B cell (primary cell): ENCODE data around the gene TRMT2A. TPM values are rescaled to one million over a fixed set of nuclear protein-coding genes. Genes with fewer than 3 reads are reported as not detected.

ENCODE experiments used
- ATAC-seq: fragments of 200-7000 bp; cut with Tn5 transposase; one replicate; pipeline ENCODE4 v1.10.0; 2021; ENCODE audit warnings: low read depth, mild to moderate bottlenecking, moderate number of reproducible peaks, moderate library complexity
- CTCF ChIA-PET: fragments of 350-600 bp; sonication (Branson Sonifier 250); formaldehyde crosslinking; loops from one replicate; lab custom pipeline; 2021; ENCODE audit warnings: antibody characterized with exemption, inconsistent platforms; lab: Charles Lee
- POLR2A ChIA-PET: fragments of 350-600 bp; sonication (Branson Sonifier 250); formaldehyde crosslinking; loops from one replicate; lab custom pipeline; 2021; ENCODE audit warnings: antibody characterized with exemption; lab: Charles Lee
- DNase-seq: peaks from one replicate; pipeline ENCODE4 v3.0.0; 2013
- H2AFZ ChIP-seq: 2 replicates; pipeline ENCODE4 v1.6.1; 2012; ENCODE audit warnings: mild to moderate bottlenecking, low read depth, low read length; ENCODE audit not compliant: insufficient read depth, poor library complexity, severe bottlenecking
- H3K27ac ChIP-seq, 2 donors: 1 replicate in 1 of 2; 2 replicates in 1 of 2; pipeline ENCODE4 v1.5.1; 2012 to 2013; ENCODE audit warnings: low read length in 2 of 2, mild to moderate bottlenecking in 2 of 2, moderate library complexity in 1 of 2
- H3K27me3 ChIP-seq, 4 experiments: fragments of 200-600 bp in 1 of 4; sonication (generic) in 1 of 4; replicated peaks in 1 of 4; 1 replicate in 2 of 4; 2 replicates in 2 of 4; pipeline versions ENCODE4 v1.6.1 to v1.7.0; 2013 to 2016; ENCODE audit warnings: low read length in 3 of 4, mild to moderate bottlenecking in 2 of 4, mixed read lengths in 1 of 4, moderate library complexity in 1 of 4; ENCODE audit not compliant: insufficient read depth in 4 of 4, control insufficient read depth in 3 of 4; ENCODE audit errors: control extremely low read depth in 1 of 4
- H3K36me3 ChIP-seq, 2 experiments: replicated peaks in 1 of 2; 1 replicate in 1 of 2; 2 replicates in 1 of 2; pipeline versions ENCODE4 v1.6.1 to v1.7.1; 2013; ENCODE audit warnings: low read length in 1 of 2; ENCODE audit not compliant: insufficient read depth in 2 of 2, control insufficient read depth in 1 of 2; ENCODE audit errors: control extremely low read depth in 1 of 2, extremely low read depth in 1 of 2
- H3K4me1 ChIP-seq, 2 donors: fragments of 200-600 bp in 1 of 2; sonication (generic) in 1 of 2; 1 replicate in 1 of 2; 2 replicates in 1 of 2; pipeline versions ENCODE4 v1.5.1 to v1.6.1; 2013 to 2017; ENCODE audit warnings: low read length in 2 of 2; ENCODE audit not compliant: control insufficient read depth in 2 of 2, insufficient read depth in 2 of 2
- H3K4me2 ChIP-seq: replicated peaks from 2 replicates; pipeline ENCODE3; 2012; ENCODE audit warnings: mild to moderate bottlenecking, low read depth, low read length; ENCODE audit not compliant: poor library complexity, severe bottlenecking
- H3K4me3 ChIP-seq, 5 experiments: fragments of 200-600 bp in 1 of 5; sonication (generic) in 1 of 5; 1 replicate in 3 of 5; 2 replicates in 2 of 5; pipeline versions ENCODE4 v1.5.1 to v1.7.0; 2011 to 2016; ENCODE audit warnings: low read length in 4 of 5, mild to moderate bottlenecking in 4 of 5, low read depth in 2 of 5, control low read depth in 1 of 5, moderate library complexity in 1 of 5; ENCODE audit not compliant: insufficient read depth in 1 of 5; ENCODE audit errors: control extremely low read depth in 1 of 5, extremely low read depth in 1 of 5
- H3K79me2 ChIP-seq: fragments of 200-600 bp; sonication (generic); one replicate; pipeline ENCODE4 v1.6.0; 2016; ENCODE audit warnings: low read length; ENCODE audit not compliant: control insufficient read depth, insufficient read depth
- H3K9ac ChIP-seq: fragments of 200-600 bp; sonication (generic); 2 replicates; pipeline ENCODE4 v1.6.1; 2017; ENCODE audit warnings: mild to moderate bottlenecking, low read length, moderate library complexity
- H3K9me3 ChIP-seq, 3 donors: one replicate each; pipeline versions ENCODE4 v1.6.1 to v1.7.1; 2013; ENCODE audit warnings: low read length in 2 of 3; ENCODE audit not compliant: control insufficient read depth in 2 of 3, insufficient read depth in 1 of 3; ENCODE audit errors: control extremely low read depth in 1 of 3
- H4K20me1 ChIP-seq: 2 replicates; pipeline ENCODE4 v1.6.0; 2012; ENCODE audit warnings: mild to moderate bottlenecking, low read length; ENCODE audit not compliant: insufficient read depth, control insufficient read depth, poor library complexity, severe bottlenecking
- H3K27ac Mint-ChIP-seq: one replicate; pipeline ENCODE4 v1.8.0; 2021; ENCODE audit warnings: mixed read lengths
- H3K27me3 Mint-ChIP-seq: one replicate; pipeline ENCODE4 v1.8.0; 2021; ENCODE audit warnings: mixed read lengths
- H3K4me1 Mint-ChIP-seq: one replicate; pipeline ENCODE4 v1.8.0; 2021; ENCODE audit warnings: mixed read lengths
- H3K4me3 Mint-ChIP-seq: one replicate; pipeline ENCODE4 v1.8.0; 2021; ENCODE audit warnings: mixed read lengths
- H3K9me3 Mint-ChIP-seq: one replicate; pipeline ENCODE4 v1.8.0; 2022; ENCODE audit warnings: mixed read lengths; ENCODE audit not compliant: insufficient read depth
- EZH2 ChIP-seq: IDR thresholded peaks from 2 replicates; pipeline ENCODE4 v1.6.1; 2012; ENCODE audit warnings: borderline replicate concordance, low read depth, mild to moderate bottlenecking, moderate library complexity, low read length; ENCODE audit not compliant: insufficient read depth, poor library complexity, severe bottlenecking
- WGBS: methylation state at CpG from one replicate; pipeline ENCODE4 v1.1.5; 2013; ENCODE audit warnings: missing lambda C conversion rate; ENCODE audit not compliant: insufficient coverage; 5-methylcytosine and 5-hydroxymethylcytosine counted together
- intact Hi-C: fragments of 100-400 bp; cut with micrococcal nuclease; formaldehyde crosslinking; loops from one replicate; pipeline ENCODE4 v1.10.0; 2022
- polyA plus RNA-seq: library from polyadenylated mRNA; depleted of rRNA; stranded (reverse); fragments of >200 nt; gene quantifications from 2 replicates; pipeline ENCODE4 v1.2.3, GENCODE V29; 2012
- total RNA-seq, 2 donors: library from RNA; stranded (reverse); fragments of 120-200 nt in 1 of 2; gene quantifications; 1 replicate in 1 of 2; 2 replicates in 1 of 2; pipeline versions ENCODE4 v1.2.3 to v1.2.4, GENCODE V29; 2013 to 2022
- TF ChIP-seq, protein P1 (sequence below): fragments of 200-600 bp; IDR thresholded peaks from one replicate; pipeline ENCODE4 v1.8.0; 2022; ENCODE audit warnings: antibody characterized with exemption, mild to moderate bottlenecking

The TRMT2A gene
- total and polyA plus RNA-seq, 2 donors (not counting 1 experiment from before 2014, with no cell fraction given): 95.7 to 144 TPM

DNA sequence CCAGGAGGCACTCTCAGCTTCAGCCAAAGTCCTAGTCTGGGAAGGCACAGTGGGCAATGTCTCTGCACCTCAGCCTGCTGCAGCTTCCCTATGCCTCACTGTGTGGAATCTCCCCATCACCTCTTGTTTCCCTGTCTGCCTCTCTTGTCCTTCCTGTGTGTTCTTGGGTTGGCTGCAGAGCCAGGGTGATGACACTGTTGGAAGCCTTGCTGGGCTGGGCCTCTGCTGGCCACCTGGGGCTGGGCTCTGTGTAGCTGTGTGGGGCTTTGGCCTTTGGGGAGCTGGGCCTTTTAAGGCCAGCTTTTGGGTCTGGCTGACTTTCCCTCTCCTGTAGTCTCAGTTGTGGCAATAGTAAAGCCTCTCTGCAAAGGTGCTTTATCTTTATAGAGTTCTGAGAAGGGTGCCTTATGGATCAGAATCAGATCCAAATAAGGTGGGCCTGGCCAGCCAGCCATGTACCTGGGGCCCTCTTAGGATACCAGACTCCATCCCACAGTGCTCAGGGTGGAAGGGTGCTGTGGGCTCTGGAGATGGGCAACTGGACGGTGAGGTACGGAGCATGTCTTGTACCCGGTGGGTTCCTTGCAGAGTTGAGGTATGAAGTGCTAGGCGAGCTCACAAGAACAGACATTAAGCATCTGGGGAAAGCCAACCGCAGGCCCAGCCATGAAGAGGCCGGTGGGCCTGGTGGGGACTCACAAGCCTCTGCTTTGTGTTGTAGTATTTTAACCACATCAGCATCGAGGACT lies 11.4 kb downstream of the TRMT2A start:
- Histone ChIP-seq H3K4me3 (no peak overlapping the region), H3K79me2 (no peaks in the 10 kb centered on the region), H3K27me3 (no peaks in the 10 kb centered on the region), H3K9me3 (no peaks in the 10 kb centered on the region), H3K36me3 (peaks cover 0 to 40% of the 10 kb centered on the region in 2 experiments), H3K4me2 (no peak overlapping the region), H3K4me1 (no peaks in the 10 kb centered on the region), H2AFZ (no peak overlapping the region), H3K9ac (no peak overlapping the region), H4K20me1 (no peaks in the 10 kb centered on the region), H3K27ac (no peak overlapping the region)
- WGBS: 100% methylated on average over 7 of the region's 7 CpGs
- no peak overlapping the region for H3K27ac Mint-ChIP-seq
- intact Hi-C loops: no loop called here
- no peaks in the 10 kb centered on the region for H3K27me3 Mint-ChIP-seq
- H3K4me1 Mint-ChIP-seq: peaks cover 5% of the 10 kb centered on the region
- no peak for TF ChIP-seq EZH2
- TF ChIP-seq, protein P1, sequence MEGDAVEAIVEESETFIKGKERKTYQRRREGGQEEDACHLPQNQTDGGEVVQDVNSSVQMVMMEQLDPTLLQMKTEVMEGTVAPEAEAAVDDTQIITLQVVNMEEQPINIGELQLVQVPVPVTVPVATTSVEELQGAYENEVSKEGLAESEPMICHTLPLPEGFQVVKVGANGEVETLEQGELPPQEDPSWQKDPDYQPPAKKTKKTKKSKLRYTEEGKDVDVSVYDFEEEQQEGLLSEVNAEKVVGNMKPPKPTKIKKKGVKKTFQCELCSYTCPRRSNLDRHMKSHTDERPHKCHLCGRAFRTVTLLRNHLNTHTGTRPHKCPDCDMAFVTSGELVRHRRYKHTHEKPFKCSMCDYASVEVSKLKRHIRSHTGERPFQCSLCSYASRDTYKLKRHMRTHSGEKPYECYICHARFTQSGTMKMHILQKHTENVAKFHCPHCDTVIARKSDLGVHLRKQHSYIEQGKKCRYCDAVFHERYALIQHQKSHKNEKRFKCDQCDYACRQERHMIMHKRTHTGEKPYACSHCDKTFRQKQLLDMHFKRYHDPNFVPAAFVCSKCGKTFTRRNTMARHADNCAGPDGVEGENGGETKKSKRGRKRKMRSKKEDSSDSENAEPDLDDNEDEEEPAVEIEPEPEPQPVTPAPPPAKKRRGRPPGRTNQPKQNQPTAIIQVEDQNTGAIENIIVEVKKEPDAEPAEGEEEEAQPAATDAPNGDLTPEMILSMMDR: no peak
- ATAC-seq (no peak), DNase-seq (no peak)
- no peaks in the 10 kb centered on the region for H3K9me3 Mint-ChIP-seq
- POLR2A ChIA-PET: no interaction called here
- no peak overlapping the region for H3K4me3 Mint-ChIP-seq
- CTCF ChIA-PET: interaction anchor here (1.0 kb wide), 1 partner anchor 17 kb away, joined by 4 read pairs; no protein-coding TSS in a partner anchor

DNA sequence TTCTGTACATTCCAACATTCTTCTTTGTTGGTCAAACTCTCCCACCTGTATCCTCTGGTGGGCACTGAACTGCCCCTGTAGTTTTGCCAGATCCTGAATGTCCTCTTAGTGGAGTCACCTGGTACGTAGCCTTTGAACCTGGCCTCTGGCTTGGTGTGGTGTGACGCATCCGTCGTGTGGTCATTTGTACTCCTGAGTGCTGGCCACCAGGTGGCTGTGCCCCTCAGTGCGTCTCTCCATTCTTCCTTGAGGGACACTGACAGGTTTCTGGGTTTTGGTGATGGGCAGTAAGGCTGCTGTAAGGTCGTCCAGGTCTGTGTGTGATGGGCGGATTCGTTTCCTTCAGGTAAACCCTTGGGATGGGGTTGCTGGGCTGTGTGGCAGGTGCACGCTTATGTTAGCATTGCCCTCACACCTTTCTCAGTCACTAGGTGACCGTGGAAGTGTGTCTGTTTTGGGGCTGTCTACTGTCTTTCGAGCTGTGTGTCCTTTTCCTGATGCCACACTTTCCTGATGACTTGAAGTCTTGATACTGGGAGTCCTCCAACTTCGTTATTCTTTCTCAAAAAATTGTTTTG lies 14.7 kb downstream of the TRMT2A start:
- no peaks in the 10 kb centered on the region for H3K9me3 Mint-ChIP-seq
- H3K27ac ChIP-seq: no peak overlapping the region
- H4K20me1 ChIP-seq: no peaks in the 10 kb centered on the region
- no peak overlapping the region for H2AFZ ChIP-seq
- H3K4me1 ChIP-seq: no peaks in the 10 kb centered on the region
- ChIA-PET POLR2A (no interaction called here), CTCF (no interaction called here)
- no peak for TF ChIP-seq EZH2
- TF ChIP-seq, protein P1: no peak
- no peak overlapping the region for H3K4me3 Mint-ChIP-seq
- H3K27ac Mint-ChIP-seq: no peak overlapping the region
- peaks cover 2 to 25% of the 10 kb centered on the region in 2 experiments for H3K36me3 ChIP-seq
- ATAC-seq (no peak), DNase-seq (no peak)
- no peaks in the 10 kb centered on the region for H3K79me2 ChIP-seq
- H3K9ac ChIP-seq: no peak overlapping the region
- no peak overlapping the region for H3K4me2 ChIP-seq
- peaks cover 5% of the 10 kb centered on the region for H3K4me1 Mint-ChIP-seq
- H3K27me3 Mint-ChIP-seq: no peaks in the 10 kb centered on the region
- intact Hi-C loops: no loop called here
- H3K9me3 ChIP-seq: no peaks in the 10 kb centered on the region
- H3K4me3 ChIP-seq: no peak overlapping the region
- WGBS: 100% methylated on average over 7 of the region's 12 CpGs
- H3K27me3 ChIP-seq: no peaks in the 10 kb centered on the region
